ENCODE results near the gene EYS.

DNA sequence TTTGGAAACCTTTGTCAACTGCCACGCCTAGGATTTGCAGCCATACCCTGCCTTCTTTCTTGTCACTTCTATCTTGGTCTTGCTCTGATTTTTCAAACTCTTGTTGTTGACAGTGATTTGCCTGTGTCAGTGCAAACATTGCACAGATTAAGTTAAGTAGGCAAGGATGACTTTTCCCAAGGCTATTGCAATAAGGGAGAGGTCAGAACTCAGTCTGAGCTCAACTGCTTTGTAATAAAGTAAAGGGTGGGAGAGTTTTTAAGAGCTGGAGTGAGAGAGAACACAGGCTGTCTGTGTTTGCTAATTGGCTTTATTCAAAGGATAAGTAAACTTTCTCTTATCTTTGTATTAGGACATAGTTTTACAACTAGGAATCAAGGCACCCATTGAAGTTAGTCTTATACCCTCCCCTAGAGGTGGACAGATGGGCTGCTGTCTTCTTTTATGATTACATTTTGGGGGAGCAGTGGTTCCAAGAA, 1622.8 kb downstream of the EYS start:
- TF ChIP-seq ZNF274 (IDR thresholded peaks at IDR 0.05; ENCODE audit: low read depth, low read length) = no peak
- no peak for TF ChIP-seq YY1 (IDR thresholded peaks at IDR 0.05; ENCODE audit: insufficient read depth, insufficient read length)
- no peak for TF ChIP-seq SUZ12 (IDR thresholded peaks at IDR 0.05; ENCODE audit: extremely low read depth, insufficient read depth, insufficient read length)
